Measurements from ENCODE around the gene FARP2. TPM values are rescaled to one million over a fixed set of nuclear protein-coding genes. Genes with fewer than 3 reads are reported as not detected.
A peak's percentile ranks its signal among the peaks of the same experiment; 100 is the strongest.

FARP2 gene
- polyA plus RNA-seq, 12 donors: 30.2 to 179 (median 38.6) TPM

DNA sequence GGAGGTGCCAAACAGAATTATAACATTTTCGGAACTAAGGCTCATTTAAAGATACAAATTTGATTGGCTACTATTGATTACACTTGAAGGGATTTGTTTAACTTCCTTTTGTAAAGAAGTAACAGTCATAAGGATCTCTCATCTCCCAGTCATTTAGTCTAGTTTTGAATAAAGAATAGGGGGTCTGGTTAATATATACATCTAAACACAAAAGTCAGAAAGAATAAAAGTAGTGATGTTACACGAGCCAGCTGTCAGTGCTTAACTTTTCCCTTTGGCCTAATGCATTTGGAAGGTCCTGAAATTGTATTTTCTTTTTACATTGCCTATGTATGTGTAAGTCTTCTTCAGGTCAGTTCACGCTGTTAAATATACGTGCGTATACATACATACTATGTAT, 32.3 kb upstream of the FARP2 start:
- DNase-seq: no peak

DNA sequence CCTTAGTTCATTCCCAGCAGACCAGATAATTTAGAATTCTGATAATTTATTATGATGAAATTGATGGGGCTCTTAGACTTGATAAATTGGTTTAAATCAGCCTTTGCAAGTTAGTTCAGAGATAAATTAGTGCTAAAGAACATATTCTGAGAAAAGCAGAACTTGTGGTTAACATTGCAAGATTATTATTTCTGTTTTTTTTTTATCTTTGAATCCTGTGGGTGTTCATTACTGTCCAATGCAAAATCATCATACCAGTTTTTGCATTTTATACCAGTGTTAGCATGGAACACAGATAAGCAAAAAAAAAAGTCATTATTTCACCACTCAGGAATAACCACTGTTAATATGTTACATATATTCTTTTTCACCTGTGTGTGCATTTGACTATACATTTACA, 31.3 kb upstream of the FARP2 start:
- no peak for DNase-seq

DNA sequence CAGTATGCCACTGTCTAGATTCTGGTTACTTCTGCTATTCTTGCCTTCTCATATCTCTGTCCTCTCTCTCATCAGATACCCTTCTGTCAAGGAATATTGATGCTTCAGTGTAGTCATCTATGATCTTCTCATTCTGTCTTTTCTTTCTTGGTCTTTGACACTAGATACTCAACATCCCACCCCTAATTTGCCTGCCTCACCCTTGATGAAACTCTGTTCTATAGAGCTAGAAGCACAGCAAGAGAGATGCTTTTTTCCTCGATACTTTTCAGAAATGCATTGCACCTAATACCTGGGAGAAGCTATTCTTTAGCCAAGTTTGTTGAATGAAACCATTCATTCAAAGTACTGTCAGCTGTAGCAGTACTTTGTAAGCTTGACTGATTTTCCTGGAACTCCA, 30.8 kb upstream of the FARP2 start:
- no peak for DNase-seq

DNA sequence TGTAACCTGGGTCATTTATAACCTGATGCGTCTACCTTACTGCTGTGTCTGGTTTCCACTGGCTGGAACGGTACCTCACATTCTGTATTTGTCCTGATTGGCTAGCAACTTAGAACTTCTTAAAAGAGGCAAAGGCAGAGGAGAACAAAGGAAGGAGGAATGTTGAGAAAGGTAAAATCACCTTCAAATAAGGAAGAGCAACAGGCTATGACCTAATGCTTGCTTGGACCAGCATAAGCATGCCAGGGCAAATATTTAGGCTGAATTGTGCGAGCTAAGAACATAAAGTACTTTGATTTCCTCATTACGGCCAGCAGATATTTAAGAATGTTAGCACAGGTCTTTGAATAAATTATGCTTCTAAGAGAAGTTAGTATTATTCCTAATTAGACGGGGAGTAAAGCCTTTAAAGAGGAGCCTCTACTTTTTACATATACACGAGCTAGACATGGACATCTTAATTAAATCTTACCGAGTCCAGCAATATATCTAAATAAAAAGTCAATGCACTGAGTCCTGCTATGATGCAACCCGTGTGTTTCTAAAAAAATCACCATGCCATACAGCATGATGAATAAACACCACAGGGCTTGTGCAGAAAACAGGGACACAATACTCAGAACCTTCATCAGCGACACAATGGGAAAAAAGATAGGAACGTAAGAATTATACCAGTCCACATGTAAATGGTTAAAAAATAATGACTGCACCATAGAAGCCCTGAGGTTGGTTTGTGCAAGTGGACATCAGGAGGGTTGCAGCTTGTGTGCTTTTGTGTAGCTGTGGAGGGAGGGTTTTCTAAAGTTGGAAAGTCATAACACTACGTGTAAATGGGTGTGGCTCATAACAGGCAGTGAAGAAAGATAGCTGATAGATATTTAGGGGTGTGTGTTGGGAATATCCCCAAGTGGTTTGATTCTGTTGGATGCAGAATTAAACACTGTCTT, 26.1 kb upstream of the FARP2 start:
- DNase-seq: no peak

DNA sequence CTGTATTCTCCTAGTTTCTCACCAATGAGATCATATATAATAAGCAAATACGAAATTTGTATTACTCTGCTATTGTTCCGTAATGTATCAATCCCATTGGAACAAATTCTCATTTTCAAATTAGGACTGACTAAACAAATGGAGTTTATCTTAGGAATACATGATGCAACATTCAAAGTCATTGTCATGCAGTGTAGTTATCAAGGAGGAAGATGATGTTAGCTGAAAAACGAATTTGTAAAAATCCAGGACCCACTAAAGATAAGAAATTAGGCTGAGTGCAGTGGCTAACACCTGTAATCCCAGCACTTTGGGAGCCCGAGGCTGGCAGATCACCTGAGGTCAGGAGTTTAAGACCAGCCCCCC, 25.5 kb upstream of the FARP2 start:
- DNase-seq: no peak

DNA sequence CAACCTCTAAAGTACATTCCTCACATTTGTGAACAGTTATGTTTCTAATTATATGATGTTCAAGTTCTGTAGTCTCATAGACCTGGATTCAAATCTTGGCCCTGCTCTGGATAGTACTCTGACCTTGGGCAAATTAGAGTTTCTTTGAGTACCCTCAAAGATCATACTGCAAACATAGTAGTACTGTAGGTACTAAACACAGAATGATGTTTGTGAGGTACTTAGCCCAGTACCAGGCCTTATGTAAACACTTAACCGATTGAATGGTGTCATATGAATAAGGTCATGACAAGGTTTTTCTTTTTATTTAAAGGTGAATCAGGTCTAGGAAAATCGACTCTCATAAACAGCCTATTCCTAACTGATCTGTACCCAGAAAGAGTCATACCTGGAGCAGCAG, 21.3 kb upstream of the FARP2 start:
- DNase-seq: no peak

DNA sequence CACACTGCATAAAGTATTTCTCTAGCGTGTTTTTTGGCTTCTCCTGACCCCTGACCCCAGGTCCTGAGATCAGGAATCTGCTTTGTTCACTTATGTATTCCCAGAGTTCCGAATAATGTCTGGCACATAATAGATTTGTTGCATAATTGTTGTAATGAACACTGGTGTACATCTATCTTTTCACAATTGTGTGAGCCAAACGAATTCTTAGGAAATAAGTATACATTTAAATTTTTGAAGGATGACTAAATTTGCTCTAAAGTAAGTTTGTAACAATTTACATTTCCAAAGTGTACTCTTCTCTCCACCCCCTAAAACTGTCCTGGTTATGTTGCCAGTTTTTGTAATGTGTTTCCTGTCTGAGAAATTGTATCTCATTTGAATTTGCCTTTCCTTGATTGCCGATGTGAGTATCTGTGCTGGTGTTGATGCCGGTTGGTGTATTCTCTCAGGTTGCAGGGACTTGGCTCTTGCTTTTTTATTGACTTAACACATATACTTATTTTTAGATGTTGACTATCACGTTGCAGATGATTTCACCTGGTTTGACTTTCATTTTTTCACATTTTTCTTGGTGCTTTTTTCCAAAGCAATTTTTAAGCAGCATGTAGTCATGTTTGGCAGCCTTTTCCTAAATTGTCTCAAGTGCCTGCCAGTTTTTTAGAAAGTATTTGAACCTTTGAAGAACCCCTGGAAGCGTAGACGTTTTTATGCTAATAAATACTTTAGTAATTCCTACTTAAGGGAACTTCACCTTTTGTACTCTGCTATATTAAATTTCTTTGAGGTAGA, 16.1 kb upstream of the FARP2 start:
- no peak for DNase-seq

DNA sequence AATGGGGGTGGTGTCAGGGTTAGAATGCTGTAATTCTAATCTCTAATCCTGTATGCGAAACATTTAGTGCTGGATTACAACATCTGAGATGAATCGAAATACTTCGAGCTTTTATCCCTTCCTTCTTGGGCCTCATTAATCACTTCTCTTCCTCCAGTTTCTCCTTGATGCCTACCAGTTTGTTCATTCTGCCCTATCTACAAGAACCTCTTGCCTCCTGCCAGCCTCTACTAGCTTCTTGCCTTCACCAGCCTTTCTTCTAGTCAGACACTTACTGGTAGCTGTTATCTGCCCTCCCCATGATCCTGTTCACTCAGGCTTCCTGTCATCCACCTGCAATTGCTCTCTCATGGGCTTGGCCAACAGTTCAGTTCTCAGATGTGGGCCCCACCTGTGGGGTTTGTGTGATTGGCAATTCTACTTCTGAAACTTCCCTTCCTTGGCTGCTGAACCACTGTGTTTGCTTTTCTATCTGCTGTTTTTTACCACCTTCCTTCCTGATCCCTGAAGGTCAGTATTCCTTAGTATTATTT, 15.4 kb upstream of the FARP2 start:
- no peak for DNase-seq

DNA sequence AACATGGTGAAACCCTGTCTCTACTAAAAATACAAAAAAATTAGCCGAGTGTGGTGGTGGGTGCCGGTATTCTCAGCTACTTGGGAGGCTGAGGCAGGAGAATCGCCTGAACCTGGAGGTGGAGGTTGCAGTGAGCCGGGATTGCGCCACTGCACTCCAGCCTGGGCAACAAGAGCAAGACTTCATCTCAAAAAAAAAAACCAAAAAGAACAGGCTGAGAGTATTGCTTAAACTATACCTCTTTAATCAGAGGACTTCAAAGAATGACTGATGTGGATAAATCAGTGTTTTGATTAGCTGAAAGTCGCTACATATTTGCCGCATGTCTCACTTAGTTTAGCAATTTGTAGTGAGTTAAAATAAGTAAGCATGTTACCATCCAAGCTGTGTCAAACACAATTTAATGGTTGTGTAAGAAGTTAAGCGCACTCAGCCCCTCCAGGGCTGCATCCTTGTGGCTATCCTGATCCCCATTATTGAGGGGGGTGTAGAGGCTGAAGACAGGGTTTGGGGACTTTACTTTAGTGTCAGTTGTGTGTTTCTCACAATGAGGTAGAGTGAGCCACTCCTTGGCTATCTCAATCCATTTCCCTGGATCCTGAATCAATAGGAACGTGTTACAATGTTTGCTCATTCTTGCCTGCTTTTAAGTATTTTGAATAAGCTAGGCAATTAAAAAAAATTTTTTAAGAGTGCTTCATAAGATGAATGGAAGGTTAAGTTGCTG, 11.0 kb upstream of the FARP2 start:
- DNase-seq: no peak

DNA sequence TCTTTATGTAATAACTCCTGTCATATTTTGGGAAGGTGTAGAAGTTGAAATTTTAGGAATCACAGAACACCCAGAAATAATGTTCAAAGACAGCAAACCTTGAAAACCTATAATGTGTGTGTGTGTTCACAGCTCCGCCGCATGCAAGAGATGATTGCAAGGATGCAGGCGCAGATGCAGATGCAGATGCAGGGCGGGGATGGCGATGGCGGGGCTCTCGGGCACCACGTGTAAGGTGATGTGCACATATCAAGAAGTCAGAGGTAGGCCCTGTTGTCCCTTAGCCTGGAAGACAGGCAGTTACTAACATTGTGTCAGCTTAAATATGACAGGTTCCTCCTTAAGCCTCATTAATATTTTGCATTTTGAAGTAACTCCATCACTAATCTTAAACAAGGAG, 6.1 kb upstream of the FARP2 start:
- no peak for DNase-seq

DNA sequence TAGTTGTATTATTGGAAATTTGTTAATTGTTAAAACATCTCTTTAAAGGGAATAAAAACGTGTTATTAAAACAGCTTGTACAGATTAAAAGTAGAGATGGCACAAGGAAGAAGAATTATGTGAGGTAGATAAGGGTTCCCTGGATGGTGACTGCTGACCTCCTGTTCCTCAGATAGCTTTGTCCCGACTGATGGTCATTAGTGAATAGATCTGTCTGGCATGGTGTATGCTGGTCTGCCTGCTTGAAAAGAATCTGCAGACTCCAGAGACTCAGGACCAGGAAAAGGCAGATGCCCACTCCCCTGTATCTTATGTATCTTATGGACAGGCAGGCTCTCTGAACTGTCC, 5.6 kb upstream of the FARP2 start:
- DNase-seq: no peak

DNA sequence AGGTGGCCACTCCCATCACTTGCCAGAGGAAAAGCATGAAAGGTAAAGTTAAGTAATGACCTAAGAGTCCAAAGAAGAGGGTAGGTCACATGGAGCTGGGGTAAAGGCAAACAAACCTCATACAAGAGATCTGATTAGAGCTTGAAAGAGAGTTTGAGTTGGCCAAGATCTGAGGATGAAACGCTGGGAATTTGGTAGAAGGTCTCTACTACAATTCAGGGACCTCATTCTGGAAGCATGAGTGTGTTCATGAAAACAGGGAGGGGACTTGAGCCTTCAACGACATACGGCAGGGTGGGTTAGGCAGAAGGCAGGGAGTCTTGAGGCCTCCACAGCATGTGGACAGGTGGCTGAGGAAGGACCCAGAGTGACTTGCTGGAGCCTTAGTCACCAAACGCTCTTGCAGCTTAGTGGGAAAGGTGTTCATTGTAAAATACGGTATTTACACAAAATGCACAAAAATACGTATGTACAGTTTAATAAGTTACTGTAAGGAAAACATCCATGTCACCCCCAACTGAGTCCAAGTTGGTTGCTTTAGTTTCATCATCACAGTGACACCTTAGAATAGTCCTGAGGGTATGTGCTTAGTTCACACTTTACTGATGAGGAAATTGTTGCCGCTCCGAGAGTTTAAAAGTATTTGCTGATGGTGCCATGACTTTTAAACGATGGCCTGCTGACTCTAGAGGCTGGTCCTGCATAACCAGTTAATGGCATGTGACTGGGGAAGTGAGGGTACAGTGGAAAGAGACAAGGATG, 5.0 kb upstream of the FARP2 start:
- no peak for DNase-seq

DNA sequence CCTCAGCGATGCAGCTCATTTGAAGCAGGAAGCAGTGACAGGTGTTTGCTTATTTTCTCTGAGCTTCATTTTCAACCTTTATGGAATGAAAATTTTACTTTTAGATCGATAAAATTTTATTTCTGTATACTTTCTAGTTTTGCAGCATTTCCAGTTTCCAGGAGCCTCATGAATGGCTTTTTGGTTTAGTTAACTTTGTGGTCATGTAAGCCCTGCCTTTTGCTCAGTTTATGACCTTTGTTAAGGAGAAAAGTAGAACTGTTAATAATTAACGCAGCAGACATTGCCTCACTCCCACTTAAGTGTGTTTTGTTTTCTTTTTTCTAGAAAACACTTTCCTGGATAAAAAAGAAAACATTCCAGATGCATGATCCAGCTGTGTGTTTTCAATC, 4.4 kb upstream of the FARP2 start:
- DNase-seq: no peak

DNA sequence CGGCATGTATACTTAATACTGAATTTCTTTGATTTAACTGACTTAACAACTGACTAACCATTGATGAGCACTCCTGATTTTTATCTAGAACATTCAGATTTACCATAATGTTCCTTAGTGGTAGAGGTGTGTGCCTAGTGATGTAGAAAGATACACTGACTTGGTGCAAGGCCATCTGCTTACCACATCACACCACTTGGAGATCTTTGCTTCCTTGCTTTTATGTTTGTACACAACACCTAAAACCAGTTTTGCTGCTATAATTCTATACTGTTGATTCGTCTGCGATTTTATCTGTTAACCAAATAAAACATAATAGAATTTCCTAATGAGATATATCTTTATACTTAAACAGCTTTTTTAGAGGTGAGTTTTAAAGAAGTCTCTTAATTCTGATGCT, 3.9 kb upstream of the FARP2 start:
- no peak for DNase-seq

DNA sequence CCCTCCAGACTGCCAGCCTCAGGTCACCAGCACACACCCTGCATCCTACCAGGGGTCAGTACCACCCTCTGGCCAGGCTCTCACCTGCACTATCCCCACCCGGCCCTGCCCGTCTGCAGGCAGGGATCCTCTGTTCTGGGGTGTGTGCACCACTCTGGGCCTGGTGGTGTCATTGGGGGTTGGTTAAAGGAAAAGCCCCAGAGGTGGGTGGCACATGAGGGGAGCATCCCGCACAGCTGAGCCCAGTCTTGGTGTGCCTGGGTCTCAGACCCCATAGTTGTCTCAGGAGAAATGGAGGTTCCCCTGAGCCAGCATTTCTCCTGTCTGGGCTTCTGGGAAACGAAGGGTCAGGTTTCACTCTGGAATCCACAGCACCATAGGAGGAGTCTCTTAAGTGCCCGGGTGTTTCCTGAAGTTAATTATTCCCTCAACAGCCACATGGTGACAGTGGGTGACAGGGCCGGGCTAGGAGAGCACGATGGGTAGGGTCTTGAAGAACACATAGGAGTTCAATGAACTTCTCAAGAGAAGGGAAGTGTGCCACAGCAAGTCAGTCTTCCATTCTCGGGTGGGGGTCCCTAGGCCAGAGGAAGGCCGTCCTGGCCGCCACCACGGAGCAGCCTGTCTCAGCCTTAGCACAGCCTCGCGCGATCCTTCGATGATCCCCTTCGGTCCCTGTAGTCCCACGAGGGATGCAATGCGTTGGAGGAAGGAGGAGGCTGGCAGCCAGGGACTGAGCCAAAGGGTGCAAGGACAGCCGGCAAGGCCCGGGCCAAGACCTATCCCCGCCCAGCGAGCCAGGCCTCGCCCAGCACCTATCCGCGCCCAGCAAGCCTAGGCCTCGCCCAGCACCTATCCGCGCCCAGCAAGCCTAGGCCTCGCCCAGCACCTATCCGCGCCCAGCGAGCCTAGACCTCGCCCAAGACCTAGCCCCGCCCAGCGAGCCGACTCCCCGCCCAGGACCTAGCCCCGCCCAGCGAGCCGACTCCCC, 1.1 kb upstream of the FARP2 start:
- DNase-seq: peak; percentile 28

DNA sequence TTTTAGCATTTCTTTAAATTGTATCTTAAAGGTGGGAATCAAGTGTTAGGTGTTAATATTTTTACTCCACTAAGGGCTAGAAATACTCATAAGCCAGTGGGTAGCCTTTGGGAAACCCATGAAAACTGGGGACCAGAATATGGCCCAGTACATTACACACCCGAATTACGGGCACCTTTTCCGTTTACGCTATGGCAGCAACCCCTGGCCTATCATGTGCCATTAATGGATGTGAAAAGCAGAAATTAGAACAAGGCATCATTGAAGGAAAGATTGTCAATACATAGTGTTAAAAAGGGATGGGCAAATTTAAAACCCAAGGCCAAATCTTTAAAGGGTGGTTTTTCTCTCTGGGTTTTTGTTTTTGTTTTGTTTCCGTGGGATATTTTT, 781 bp downstream of the FARP2 start:
- no peak for DNase-seq

DNA sequence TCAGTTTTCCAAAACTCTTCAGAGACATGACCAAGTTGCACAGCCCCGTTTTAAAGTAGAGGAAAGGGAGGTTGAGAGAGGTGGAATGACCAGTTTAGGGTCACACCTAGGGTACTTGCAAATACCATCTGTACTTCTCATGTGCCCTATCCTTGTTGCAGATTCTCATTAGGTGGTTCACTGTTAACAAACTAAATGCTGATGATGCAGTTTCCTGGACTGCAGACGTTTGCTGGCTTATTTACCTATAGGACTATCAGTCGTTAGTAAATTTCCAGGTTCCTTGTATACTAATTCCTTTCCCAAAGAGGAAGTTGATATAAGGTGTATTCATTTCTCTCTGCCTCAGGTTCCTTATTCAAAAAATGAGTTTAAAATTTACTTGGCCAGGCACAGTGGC, 1.4 kb downstream of the FARP2 start:
- DNase-seq: no peak

DNA sequence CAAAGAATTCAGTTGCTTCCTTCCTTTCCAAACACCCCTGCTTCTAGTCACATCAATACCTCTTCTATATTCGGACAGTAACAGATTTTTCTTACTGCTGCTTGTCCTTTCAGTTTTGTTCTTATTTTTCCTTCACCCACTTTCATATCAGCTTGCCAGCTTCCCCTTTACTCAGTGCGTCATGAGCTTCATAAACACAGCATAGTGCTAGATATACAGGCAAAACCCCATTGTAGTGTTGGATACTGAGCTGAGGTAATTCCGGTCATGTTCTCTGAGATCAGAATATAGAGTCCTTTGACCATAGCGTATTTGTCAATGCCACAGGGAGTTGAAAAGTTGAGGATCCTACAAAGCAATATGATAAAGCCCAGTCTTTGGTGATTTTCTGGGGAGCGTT, 2.4 kb downstream of the FARP2 start:
- DNase-seq: no peak

DNA sequence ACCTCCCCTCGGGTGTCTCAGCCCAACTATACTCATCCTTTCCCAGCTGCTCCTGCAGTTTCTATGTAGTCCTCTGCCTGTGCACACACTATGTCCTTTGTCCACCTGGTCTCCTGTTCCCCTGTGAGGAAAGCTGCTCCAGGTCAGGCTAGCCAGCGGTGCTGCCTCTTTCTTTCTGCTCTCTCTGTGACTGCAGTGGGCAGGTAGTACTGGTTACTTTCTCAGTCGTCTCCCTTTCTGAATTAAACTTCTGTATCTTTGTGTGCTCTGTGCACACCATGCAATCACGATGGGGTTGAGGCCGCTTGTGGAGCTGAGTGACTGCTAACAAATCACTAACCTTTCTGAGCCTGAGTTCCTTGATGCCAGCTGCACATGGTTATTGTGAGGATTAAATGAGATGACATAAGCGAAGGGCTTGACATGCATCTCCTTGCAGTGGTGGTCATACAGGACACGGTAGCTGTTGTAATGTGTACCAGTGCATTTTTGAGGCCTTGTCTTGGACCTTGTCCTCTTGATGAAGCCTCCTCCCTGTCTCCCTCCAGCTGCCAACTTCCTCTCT, 3.5 kb downstream of the FARP2 start:
- no peak for DNase-seq

DNA sequence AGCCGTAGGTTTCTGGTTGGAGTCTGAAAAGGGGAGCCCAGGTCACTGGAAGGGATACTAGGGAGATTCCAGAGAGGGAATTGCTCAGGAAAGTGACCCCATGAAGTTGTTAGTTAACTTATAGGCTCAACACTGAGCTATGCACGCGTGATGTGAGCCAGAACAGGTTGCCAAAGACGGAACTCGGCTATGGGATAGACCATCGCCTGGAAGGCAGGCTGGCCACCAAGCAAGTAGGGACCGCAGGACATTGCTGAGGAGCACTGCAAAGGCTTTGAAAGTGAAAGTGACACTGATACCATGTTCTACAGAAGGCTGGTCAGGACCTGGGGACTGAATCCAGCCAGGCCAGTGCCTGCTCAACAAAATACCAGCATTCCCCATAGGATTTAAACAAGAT, 7.3 kb downstream of the FARP2 start:
- no peak for DNase-seq
